Vagina (tissue), 2 donors: ENCODE results near the gene SHISA9. TPM values are rescaled to one million over a fixed set of nuclear protein-coding genes. Genes with fewer than 3 reads are reported as not detected.

Experiments
- DNase-seq, 2 donors: peaks; one replicate each; pipeline ENCODE4 v3.0.0-alpha.2; 2017; ENCODE audit errors: extremely low spot score in 2 of 2
- H3K27ac ChIP-seq: fragments of 200-600 bp; sonication (generic); one replicate; pipeline ENCODE4 v1.5.1; 2019
- H3K27me3 ChIP-seq: fragments of 200-600 bp; sonication (generic); one replicate; pipeline ENCODE4 v1.5.1; 2019
- H3K36me3 ChIP-seq, 2 donors: fragments of 200-600 bp; sonication (generic); one replicate each; pipeline ENCODE4 v1.5.1; 2017 to 2019
- H3K4me1 ChIP-seq: fragments of 200-600 bp; sonication (generic); one replicate; pipeline ENCODE4 v1.5.1; 2019
- H3K4me3 ChIP-seq, 2 donors: fragments of 200-600 bp; sonication (generic); 1 replicate in 1 of 2; 2 replicates in 1 of 2; pipeline ENCODE4 v1.5.1; 2016 to 2019
- H3K9me3 ChIP-seq: fragments of 200-600 bp; sonication (generic); one replicate; pipeline ENCODE4 v1.5.1; 2019
- CTCF ChIP-seq, 3 experiments: fragments of 450-650 bp in 2 of 3; fragments of 200-600 bp in 1 of 3; sonication (generic) in 1 of 3; IDR thresholded peaks; one replicate each; pipeline ENCODE4 v1.5.1; 2017 to 2019; ENCODE audit warnings: antibody characterized with exemption in 3 of 3, mild to moderate bottlenecking in 2 of 3, moderate library complexity in 2 of 3
- POLR2A ChIP-seq, 2 donors: fragments of 450-650 bp; IDR thresholded peaks; one replicate each; pipeline ENCODE4 v1.6.1; 2017; ENCODE audit warnings: antibody characterized with exemption in 2 of 2, mild to moderate bottlenecking in 2 of 2, moderate library complexity in 2 of 2
- POLR2AphosphoS5 ChIP-seq, 2 donors: sonication (generic); formaldehyde crosslinking; IDR thresholded peaks; one replicate each; pipeline ENCODE4 v1.9.0; 2017; ENCODE audit warnings: antibody characterized with exemption in 2 of 2, mild to moderate bottlenecking in 2 of 2, low read depth in 1 of 2; ENCODE audit not compliant: insufficient read depth in 1 of 2
- intact Hi-C: fragments of 100-400 bp; cut with DNase I; formaldehyde crosslinking; loops from one replicate; pipeline ENCODE4 v1.15.1; 2023
- total RNA-seq: library from RNA; depleted of rRNA; stranded (reverse); fragments of >200 nt; gene quantifications from one replicate; pipeline ENCODE4 v1.2.3, GENCODE V29; 2016

The SHISA9 gene
- total RNA-seq, 1 donor from 2014 or later, result 0.49 TPM

- intact Hi-C loops, result no loop called here
- no peak overlapping the region for H3K27ac ChIP-seq
- no peak overlapping the region for H3K4me3 ChIP-seq
- no peak for DNase-seq
- no peaks in the 10 kb centered on the region for H3K9me3 ChIP-seq
- H3K36me3 ChIP-seq, result no peaks in the 10 kb centered on the region
- TF ChIP-seq CTCF (IDR thresholded peaks at IDR 0.05), result no peak
- no peak for TF ChIP-seq POLR2AphosphoS5 (IDR thresholded peaks at IDR 0.05; ENCODE audit: insufficient read depth in 1 of 2, low read depth in 1 of 2)
- TF ChIP-seq POLR2A (IDR thresholded peaks at IDR 0.05), result no peak
- no peaks in the 10 kb centered on the region for H3K27me3 ChIP-seq
- H3K4me1 ChIP-seq, result no peaks in the 10 kb centered on the region
Measured at GRCh38 chr16:12871784-12872183, 29.6 kb upstream of the SHISA9 start.

DNA sequence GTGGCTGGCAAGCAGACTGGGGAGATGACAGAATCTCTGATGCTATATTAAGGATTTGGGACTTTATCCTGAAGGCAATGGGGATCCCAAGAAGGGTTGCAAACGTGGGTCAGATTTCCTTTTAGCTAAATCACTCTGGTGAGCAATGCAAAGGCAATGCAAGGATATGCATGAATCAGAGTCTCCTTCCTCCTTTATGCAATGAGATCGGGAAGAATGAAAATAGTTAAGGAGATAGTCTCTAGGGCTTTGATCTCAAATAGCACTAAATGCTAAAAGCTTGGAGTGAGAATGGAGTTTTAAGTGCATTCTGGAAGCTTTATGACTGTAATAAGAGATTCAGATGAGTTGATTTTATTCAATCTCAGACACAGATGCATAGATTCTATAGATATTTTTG lies 27.2 kb upstream of the SHISA9 start:
- Histone ChIP-seq H3K36me3 (no peaks in the 10 kb centered on the region), H3K27ac (no peak overlapping the region), H3K4me3 (no peak overlapping the region), H3K27me3 (no peaks in the 10 kb centered on the region), H3K9me3 (no peaks in the 10 kb centered on the region), H3K4me1 (no peaks in the 10 kb centered on the region)
- TF ChIP-seq POLR2A (IDR thresholded peaks at IDR 0.05) (no peak), CTCF (IDR thresholded peaks at IDR 0.05) (no peak), POLR2AphosphoS5 (IDR thresholded peaks at IDR 0.05; ENCODE audit: insufficient read depth in 1 of 2, low read depth in 1 of 2) (no peak)
- intact Hi-C loops, result no loop called here
- DNase-seq, result no peak

DNA sequence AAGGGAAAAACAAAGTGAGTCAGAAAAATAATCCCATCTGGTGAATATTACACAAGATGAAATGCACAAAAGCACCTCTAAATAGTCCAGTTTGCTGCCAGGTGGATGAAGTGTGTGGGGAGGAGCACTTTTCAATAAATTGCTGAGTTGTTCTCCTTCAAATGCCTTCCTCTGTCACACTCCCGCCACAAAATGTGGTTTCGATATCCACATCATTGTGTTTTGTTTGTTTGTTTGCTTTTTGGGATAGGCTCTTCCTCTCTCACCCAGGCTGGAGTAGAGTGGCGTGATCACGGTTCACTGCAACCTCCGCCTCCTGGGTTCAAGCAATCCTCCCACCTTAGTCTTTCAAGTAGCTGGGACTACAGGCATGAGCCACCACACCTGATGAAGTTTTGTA lies 24.6 kb upstream of the SHISA9 start:
- no peaks in the 10 kb centered on the region for H3K27me3 ChIP-seq

DNA sequence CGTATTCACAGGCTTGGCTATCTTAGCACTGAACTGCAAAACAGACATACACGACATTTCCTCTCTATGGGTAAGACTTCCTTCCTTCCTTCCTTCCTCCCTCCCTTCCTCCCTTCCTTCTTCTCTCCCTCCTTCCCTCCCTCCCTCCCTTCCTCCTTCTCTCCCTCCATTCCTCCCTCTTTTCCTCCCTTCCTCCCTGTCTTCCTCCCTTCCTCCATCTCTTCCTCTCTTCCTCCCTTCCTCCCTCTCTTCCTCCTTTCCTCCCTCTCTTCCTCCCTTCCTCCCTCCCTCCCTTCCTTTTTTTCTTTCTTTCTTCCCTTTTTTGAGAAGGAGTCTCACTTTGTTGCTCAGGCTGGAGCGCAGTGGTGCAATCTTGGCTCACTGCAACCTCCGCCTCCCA lies 22.4 kb upstream of the SHISA9 start:
- Histone ChIP-seq H3K4me3 (no peak overlapping the region), H3K27me3 (no peaks in the 10 kb centered on the region), H3K36me3 (no peaks in the 10 kb centered on the region), H3K4me1 (no peaks in the 10 kb centered on the region), H3K9me3 (no peaks in the 10 kb centered on the region), H3K27ac (no peak overlapping the region)
- TF ChIP-seq CTCF (IDR thresholded peaks at IDR 0.05), result no peak
- TF ChIP-seq POLR2A (IDR thresholded peaks at IDR 0.05), result no peak
- no peak for TF ChIP-seq POLR2AphosphoS5 (IDR thresholded peaks at IDR 0.05; ENCODE audit: insufficient read depth in 1 of 2, low read depth in 1 of 2)
- intact Hi-C loops, result no loop called here
- DNase-seq, result no peak

More for the DNA sequence above, 24.6 kb upstream of the SHISA9 start:
- TF ChIP-seq POLR2A (IDR thresholded peaks at IDR 0.05), result no peak
- TF ChIP-seq CTCF (IDR thresholded peaks at IDR 0.05), result no peak
- no peak for TF ChIP-seq POLR2AphosphoS5 (IDR thresholded peaks at IDR 0.05; ENCODE audit: insufficient read depth in 1 of 2, low read depth in 1 of 2)
- Histone ChIP-seq H3K4me1 (no peaks in the 10 kb centered on the region), H3K9me3 (no peaks in the 10 kb centered on the region), H3K36me3 (no peaks in the 10 kb centered on the region), H3K27ac (no peak overlapping the region), H3K4me3 (no peak overlapping the region)
- DNase-seq, result no peak
- intact Hi-C loops, result no loop called here

DNA sequence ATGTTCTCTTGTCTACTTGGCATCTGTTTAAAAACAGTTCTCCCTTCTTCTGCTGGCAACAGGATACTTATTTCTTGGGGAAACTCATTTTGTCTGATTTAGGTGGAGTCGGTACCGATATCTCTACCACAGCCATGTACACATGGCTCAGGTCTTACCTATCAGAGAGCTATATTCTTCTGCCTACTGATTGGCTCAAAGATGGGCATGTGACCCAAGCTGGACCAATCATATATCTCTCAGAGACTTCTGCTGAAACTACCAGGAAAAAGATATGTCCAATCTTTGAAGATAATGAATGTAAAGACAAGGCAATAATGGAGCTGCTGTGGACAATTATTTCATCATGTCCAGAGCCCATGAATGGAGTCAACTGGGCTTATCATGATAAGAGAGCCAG lies 21.6 kb upstream of the SHISA9 start:
- TF ChIP-seq POLR2AphosphoS5 (IDR thresholded peaks at IDR 0.05; ENCODE audit: insufficient read depth in 1 of 2, low read depth in 1 of 2) (no peak), CTCF (IDR thresholded peaks at IDR 0.05) (no peak), POLR2A (IDR thresholded peaks at IDR 0.05) (no peak)
- no peaks in the 10 kb centered on the region for H3K27me3 ChIP-seq
- H3K27ac ChIP-seq, result no peak overlapping the region
- intact Hi-C loops, result no loop called here
- DNase-seq, result no peak
- no peaks in the 10 kb centered on the region for H3K36me3 ChIP-seq
- H3K9me3 ChIP-seq, result no peaks in the 10 kb centered on the region
- no peak overlapping the region for H3K4me3 ChIP-seq
- no peaks in the 10 kb centered on the region for H3K4me1 ChIP-seq
